Testis (tissue), 2 donors: ENCODE results near the gene PCDHB11.
"Not testable (repeated sequence)": the region's sequence is repeated elsewhere in the genome, so short reads cannot be mapped to it uniquely, and the experiment has no call there.

Experiments
- POLR2A ChIP-seq: fragments of 450-650 bp; IDR thresholded peaks from one replicate; pipeline ENCODE4 v1.6.1; 2017; ENCODE audit warnings: antibody characterized with exemption, mild to moderate bottlenecking, moderate library complexity
- TF ChIP-seq, protein P1 (sequence below), 3 experiments: fragments of 450-650 bp in 2 of 3; fragments of 200-600 bp in 1 of 3; sonication (generic) in 1 of 3; IDR thresholded peaks; one replicate each; pipeline ENCODE4 v1.5.1; 2016 to 2019; ENCODE audit warnings: antibody characterized with exemption in 3 of 3, mild to moderate bottlenecking in 2 of 3, moderate library complexity in 1 of 3

DNA sequence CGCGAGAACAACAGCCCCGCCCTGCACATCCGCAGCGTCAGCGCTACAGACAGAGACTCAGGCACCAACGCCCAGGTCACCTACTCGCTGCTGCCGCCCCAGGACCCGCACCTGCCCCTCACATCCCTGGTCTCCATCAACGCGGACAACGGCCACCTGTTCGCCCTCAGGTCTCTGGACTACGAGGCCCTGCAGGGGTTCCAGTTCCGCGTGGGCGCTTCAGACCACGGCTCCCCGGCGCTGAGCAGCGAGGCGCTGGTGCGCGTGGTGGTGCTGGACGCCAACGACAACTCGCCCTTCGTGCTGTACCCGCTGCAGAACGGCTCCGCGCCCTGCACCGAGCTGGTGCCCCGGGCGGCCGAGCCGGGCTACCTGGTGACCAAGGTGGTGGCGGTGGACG is 16.1 kb downstream of the PCDHB11 start:
- TF ChIP-seq POLR2A: not testable (repeated sequence)
- TF ChIP-seq, protein P1, sequence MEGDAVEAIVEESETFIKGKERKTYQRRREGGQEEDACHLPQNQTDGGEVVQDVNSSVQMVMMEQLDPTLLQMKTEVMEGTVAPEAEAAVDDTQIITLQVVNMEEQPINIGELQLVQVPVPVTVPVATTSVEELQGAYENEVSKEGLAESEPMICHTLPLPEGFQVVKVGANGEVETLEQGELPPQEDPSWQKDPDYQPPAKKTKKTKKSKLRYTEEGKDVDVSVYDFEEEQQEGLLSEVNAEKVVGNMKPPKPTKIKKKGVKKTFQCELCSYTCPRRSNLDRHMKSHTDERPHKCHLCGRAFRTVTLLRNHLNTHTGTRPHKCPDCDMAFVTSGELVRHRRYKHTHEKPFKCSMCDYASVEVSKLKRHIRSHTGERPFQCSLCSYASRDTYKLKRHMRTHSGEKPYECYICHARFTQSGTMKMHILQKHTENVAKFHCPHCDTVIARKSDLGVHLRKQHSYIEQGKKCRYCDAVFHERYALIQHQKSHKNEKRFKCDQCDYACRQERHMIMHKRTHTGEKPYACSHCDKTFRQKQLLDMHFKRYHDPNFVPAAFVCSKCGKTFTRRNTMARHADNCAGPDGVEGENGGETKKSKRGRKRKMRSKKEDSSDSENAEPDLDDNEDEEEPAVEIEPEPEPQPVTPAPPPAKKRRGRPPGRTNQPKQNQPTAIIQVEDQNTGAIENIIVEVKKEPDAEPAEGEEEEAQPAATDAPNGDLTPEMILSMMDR (IDR thresholded peaks at IDR 0.05): not testable (repeated sequence)
